Lower lobe of right lung (tissue), 2 donors: ENCODE results near the gene THSD7A. TPM values are rescaled to one million over a fixed set of nuclear protein-coding genes. Genes with fewer than 3 reads are reported as not detected.

Source experiments
- ATAC-seq, 2 donors: fragments of 200-7000 bp; cut with Tn5 transposase; one replicate each; pipeline ENCODE4 v1.9.1; 2020 to 2022; ENCODE audit warnings: mild to moderate bottlenecking in 2 of 2, moderate library complexity in 2 of 2
- DNase-seq: peaks from one replicate; pipeline ENCODE4 v3.0.0-alpha.2; 2020
- H3K27ac ChIP-seq: fragments of 200-600 bp; one replicate; pipeline ENCODE4 v1.8.0; 2022
- H3K27me3 ChIP-seq: fragments of 200-600 bp; one replicate; pipeline ENCODE4 v1.8.0; 2022; ENCODE audit warnings: low read depth
- H3K36me3 ChIP-seq: fragments of 200-600 bp; one replicate; pipeline ENCODE4 v1.8.0; 2022; ENCODE audit warnings: mild to moderate bottlenecking
- H3K4me1 ChIP-seq: fragments of 200-600 bp; one replicate; pipeline ENCODE4 v1.8.0; 2022
- H3K4me3 ChIP-seq: fragments of 200-600 bp; one replicate; pipeline ENCODE4 v1.8.0; 2022; ENCODE audit warnings: mild to moderate bottlenecking
- H3K9me3 ChIP-seq: fragments of 200-600 bp; one replicate; pipeline ENCODE4 v1.8.0; 2022
- CTCF ChIP-seq: fragments of 200-600 bp; IDR thresholded peaks from one replicate; pipeline ENCODE4 v1.8.0; 2022; ENCODE audit warnings: antibody characterized with exemption, mild to moderate bottlenecking
- intact Hi-C: fragments of 100-400 bp; cut with DNase I; formaldehyde crosslinking; loops from one replicate; pipeline ENCODE4 v1.11.0; 2022
- total RNA-seq: library from RNA; stranded (reverse); fragmentation: NEBNext Ultra II Directional; extraction: Animal tissue kit (Norgen Biotek cat#: 25700); gene quantifications from one replicate; pipeline ENCODE4 v1.2.1, GENCODE V29; 2021
- donor health status: DM: no; HTN: yes; CAD: no; lungs with severe emphysema.

Gene THSD7A
- total RNA-seq, 1 donor from 2014 or later = 7.2 TPM

GRCh38 chr7:11748884-11749283 is 83.1 kb downstream of the THSD7A start:
- peak in 1 of 2 donors; percentile 22 for ATAC-seq
- DNase-seq = no peak
- intact Hi-C loops = no loop called here

GRCh38 chr7:11747715-11748485 is 84.1 kb downstream of the THSD7A start:
- Histone ChIP-seq H3K27me3 (no peaks in the 10 kb centered on the region), H3K4me1 (peaks cover 6% of the 10 kb centered on the region), H3K36me3 (no peaks in the 10 kb centered on the region), H3K27ac (no peak overlapping the region), H3K4me3 (no peak overlapping the region), H3K9me3 (no peaks in the 10 kb centered on the region)
- intact Hi-C loops = no loop called here
- DNase-seq (no peak), ATAC-seq (no peak)
- no peak for TF ChIP-seq CTCF

More at GRCh38 chr7:11748884-11749283, 83.1 kb downstream of the THSD7A start:
- TF ChIP-seq CTCF = no peak
- Histone ChIP-seq H3K27me3 (no peaks in the 10 kb centered on the region), H3K36me3 (no peaks in the 10 kb centered on the region), H3K4me1 (peaks cover 6% of the 10 kb centered on the region), H3K4me3 (no peak overlapping the region), H3K9me3 (no peaks in the 10 kb centered on the region), H3K27ac (no peak overlapping the region)

- DNase-seq = no peak
- H3K4me1 ChIP-seq = peaks cover 13% of the 10 kb centered on the region
- intact Hi-C loops = no loop called here
- no peak overlapping the region for H3K27ac ChIP-seq
- TF ChIP-seq CTCF = no peak
- ATAC-seq = no peak
- H3K27me3 ChIP-seq = no peaks in the 10 kb centered on the region
- no peaks in the 10 kb centered on the region for H3K9me3 ChIP-seq
- H3K4me3 ChIP-seq = no peak overlapping the region
- H3K36me3 ChIP-seq = no peaks in the 10 kb centered on the region
Observed at GRCh38 chr7:11746591-11746990, 85.4 kb downstream of the THSD7A start.

- Histone ChIP-seq H3K4me1 (peaks cover 7% of the 10 kb centered on the region), H3K36me3 (no peaks in the 10 kb centered on the region), H3K9me3 (no peaks in the 10 kb centered on the region), H3K27ac (no peak overlapping the region), H3K4me3 (no peak overlapping the region), H3K27me3 (no peaks in the 10 kb centered on the region)
- no peak for DNase-seq
- TF ChIP-seq CTCF = no peak
- no peak for ATAC-seq
- intact Hi-C loops = no loop called here
Observed at GRCh38 chr7:11743548-11743947, 88.5 kb downstream of the THSD7A start.

GRCh38 chr7:11743016-11743415 is 89.0 kb downstream of the THSD7A start:
- no peak overlapping the region for H3K27ac ChIP-seq
- no peak for ATAC-seq
- H3K36me3 ChIP-seq = no peaks in the 10 kb centered on the region
- H3K4me3 ChIP-seq = no peak overlapping the region
- peaks cover 7% of the 10 kb centered on the region for H3K4me1 ChIP-seq
- TF ChIP-seq CTCF = no peak
- intact Hi-C loops = no loop called here
- H3K27me3 ChIP-seq = no peaks in the 10 kb centered on the region
- no peak for DNase-seq
- no peaks in the 10 kb centered on the region for H3K9me3 ChIP-seq
